Keratinocyte (primary cell): Measurements from ENCODE around the gene ING4. TPM values are rescaled to one million over a fixed set of nuclear protein-coding genes. Genes with fewer than 3 reads are reported as not detected.
A peak's percentile ranks its signal among the peaks of the same experiment; 100 is the strongest.

ENCODE experiments used
- DNase-seq: peaks from one replicate; pipeline ENCODE4 v3.0.0-alpha.2; 2011; ENCODE audit warnings: low read depth, missing footprints, low spot score
- FAIRE-seq: peaks from 2 replicates; lab custom pipeline; 2011; peaks lifted over from hg19 to GRCh38; lab: Jason Lieb, UNC
- H2AFZ ChIP-seq: 2 replicates; pipeline ENCODE4 v1.6.0; 2012; ENCODE audit warnings: low read length, control low read depth, inconsistent platforms; ENCODE audit not compliant: control insufficient read depth
- H3K27ac ChIP-seq: 2 replicates; pipeline ENCODE4 v1.5.1; 2011; ENCODE audit warnings: low read length; ENCODE audit not compliant: control insufficient read depth, insufficient read depth
- H3K27me3 ChIP-seq: 3 replicates; pipeline ENCODE4 v1.6.0; 2011; ENCODE audit warnings: low read length; ENCODE audit not compliant: control insufficient read depth, insufficient read depth; ENCODE audit errors: extremely low read depth
- H3K36me3 ChIP-seq, 2 experiments: 2 replicates in 1 of 2; 3 replicates in 1 of 2; pipeline ENCODE4 v1.5.1; 2011; ENCODE audit warnings: low read length in 2 of 2, mild to moderate bottlenecking in 1 of 2; ENCODE audit not compliant: control insufficient read depth in 2 of 2, insufficient read depth in 2 of 2; ENCODE audit errors: extremely low read depth in 1 of 2
- H3K4me1 ChIP-seq: 3 replicates; pipeline ENCODE4 v1.5.1; 2011; ENCODE audit warnings: low read length; ENCODE audit not compliant: control insufficient read depth, insufficient read depth; ENCODE audit errors: extremely low read depth
- H3K4me2 ChIP-seq: 3 replicates; pipeline ENCODE4 v1.6.0; 2011; ENCODE audit warnings: low read depth, low read length; ENCODE audit not compliant: control insufficient read depth, insufficient read depth; ENCODE audit errors: extremely low read depth
- H3K4me3 ChIP-seq, 3 experiments: fragments of 200-600 bp in 1 of 3; sonication (generic) in 1 of 3; 2 replicates in 2 of 3; 3 replicates in 1 of 3; pipeline ENCODE4 v1.5.1; 2011 to 2016; ENCODE audit warnings: low read length in 3 of 3, mild to moderate bottlenecking in 3 of 3, control low read depth in 2 of 3, inconsistent platforms in 1 of 3, low read depth in 1 of 3, mixed read lengths in 1 of 3, mixed run types in 1 of 3, moderate library complexity in 1 of 3; ENCODE audit not compliant: control insufficient read depth in 2 of 3, insufficient read depth in 2 of 3; ENCODE audit errors: extremely low read depth in 1 of 3
- H3K79me2 ChIP-seq: 2 replicates; pipeline ENCODE4 v1.6.0; 2012; ENCODE audit warnings: low read length; ENCODE audit not compliant: control insufficient read depth, insufficient read depth
- H3K9ac ChIP-seq: 3 replicates; pipeline ENCODE4 v1.6.0; 2011; ENCODE audit warnings: low read length; ENCODE audit not compliant: control insufficient read depth, insufficient read depth; ENCODE audit errors: extremely low read depth
- H3K9me1 ChIP-seq: 3 replicates; pipeline ENCODE4 v1.6.0; 2011; ENCODE audit warnings: low read length; ENCODE audit not compliant: control insufficient read depth, insufficient read depth; ENCODE audit errors: extremely low read depth
- H3K9me3 ChIP-seq: 2 replicates; pipeline ENCODE4 v1.5.1; 2012; ENCODE audit warnings: low read depth, low read length; ENCODE audit not compliant: control insufficient read depth
- H4K20me1 ChIP-seq: 3 replicates; pipeline ENCODE4 v1.6.0; 2011; ENCODE audit warnings: low read length; ENCODE audit not compliant: control insufficient read depth, insufficient read depth; ENCODE audit errors: extremely low read depth
- EZH2 ChIP-seq: IDR thresholded peaks from one replicate; pipeline ENCODE4 v1.6.1; 2012; ENCODE audit warnings: inconsistent platforms, mild to moderate bottlenecking, low read length, moderate library complexity
- dilution Hi-C: fragments of 300-500 bp; cut with MboI; formaldehyde crosslinking; loops from one replicate; pipeline ENCODE4 v1.7.0; 2020; ENCODE audit warnings: low sequenced_read_pairs; ENCODE audit not compliant: extremely low pct_ligation_motif_present
- polyA plus RNA-seq, 5 experiments: library from polyadenylated mRNA; depleted of rRNA in 3 of 5; stranded (reverse) in 3 of 5; stranded (forward) in 1 of 5; unstranded in 1 of 5; fragments of >200 nt; gene quantifications; 1 replicate in 1 of 5; 2 replicates in 3 of 5; 3 replicates in 1 of 5; pipeline versions ENCODE4 v1.2.1 to v1.2.3, GENCODE V29; 2011 to 2012; ENCODE audit warnings: missing spikeins in 2 of 5, low read depth in 1 of 5, low replicate concordance in 1 of 5
- TF ChIP-seq, protein P1 (sequence below), 3 experiments: IDR thresholded peaks in 1 of 3; conservative IDR thresholded peaks in 1 of 3; optimal IDR thresholded peaks in 1 of 3; 2 replicates in 2 of 3; 3 replicates in 1 of 3; pipeline versions ENCODE3 to v1.5.1; 2011; ENCODE audit warnings: low read length in 3 of 3, mild to moderate bottlenecking in 3 of 3, moderate library complexity in 2 of 3, control low read depth in 1 of 3, inconsistent platforms in 1 of 3; ENCODE audit not compliant: insufficient read depth in 2 of 3; ENCODE audit errors: extremely low read depth in 1 of 3

ING4 gene
- polyA plus RNA-seq, 1 donor (not counting 4 experiments of a cell fraction or from before 2014, with no cell fraction given) = 30.4 TPM

DNA sequence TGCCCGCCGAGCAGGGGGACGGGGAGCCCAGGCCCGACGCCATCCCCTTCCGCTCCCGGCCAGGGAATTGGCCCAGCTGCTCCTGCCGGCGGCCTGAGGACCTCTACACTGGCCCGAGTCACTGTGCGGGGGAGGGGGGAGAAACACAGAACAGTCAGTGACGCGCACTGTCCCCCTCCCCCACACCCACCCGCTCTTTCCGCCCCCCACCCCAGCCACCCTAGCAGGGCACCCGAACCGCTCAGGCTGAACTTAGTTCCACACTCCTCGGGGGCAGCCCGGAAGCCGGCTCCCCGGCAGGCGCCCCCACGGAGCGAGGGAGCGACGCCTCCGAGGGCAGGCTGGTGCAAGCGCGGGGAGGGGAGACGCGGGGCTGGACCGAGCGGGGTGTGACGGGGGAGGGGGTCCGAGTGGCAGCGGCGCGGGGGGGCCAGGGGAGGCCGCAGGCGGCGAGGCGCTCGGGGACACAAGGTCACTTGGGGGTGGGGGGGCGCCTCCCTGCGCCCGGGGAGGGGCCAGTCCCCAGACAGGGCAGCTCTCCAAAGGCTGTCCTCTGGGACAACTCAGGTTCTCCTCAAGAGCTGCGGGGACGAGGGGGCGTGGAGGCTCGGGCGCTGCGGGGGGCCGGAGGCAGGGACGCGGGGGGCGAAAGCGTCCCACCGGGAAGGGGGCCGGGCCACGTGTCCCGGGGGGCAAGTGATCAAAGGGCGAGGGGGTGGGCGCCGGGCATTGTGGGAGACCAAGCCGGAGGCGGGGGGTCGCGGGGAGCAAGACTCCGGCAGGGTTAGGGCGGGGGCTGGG, 56.4 kb downstream of the ING4 start:
- no peak for DNase-seq
- TF ChIP-seq, protein P1, sequence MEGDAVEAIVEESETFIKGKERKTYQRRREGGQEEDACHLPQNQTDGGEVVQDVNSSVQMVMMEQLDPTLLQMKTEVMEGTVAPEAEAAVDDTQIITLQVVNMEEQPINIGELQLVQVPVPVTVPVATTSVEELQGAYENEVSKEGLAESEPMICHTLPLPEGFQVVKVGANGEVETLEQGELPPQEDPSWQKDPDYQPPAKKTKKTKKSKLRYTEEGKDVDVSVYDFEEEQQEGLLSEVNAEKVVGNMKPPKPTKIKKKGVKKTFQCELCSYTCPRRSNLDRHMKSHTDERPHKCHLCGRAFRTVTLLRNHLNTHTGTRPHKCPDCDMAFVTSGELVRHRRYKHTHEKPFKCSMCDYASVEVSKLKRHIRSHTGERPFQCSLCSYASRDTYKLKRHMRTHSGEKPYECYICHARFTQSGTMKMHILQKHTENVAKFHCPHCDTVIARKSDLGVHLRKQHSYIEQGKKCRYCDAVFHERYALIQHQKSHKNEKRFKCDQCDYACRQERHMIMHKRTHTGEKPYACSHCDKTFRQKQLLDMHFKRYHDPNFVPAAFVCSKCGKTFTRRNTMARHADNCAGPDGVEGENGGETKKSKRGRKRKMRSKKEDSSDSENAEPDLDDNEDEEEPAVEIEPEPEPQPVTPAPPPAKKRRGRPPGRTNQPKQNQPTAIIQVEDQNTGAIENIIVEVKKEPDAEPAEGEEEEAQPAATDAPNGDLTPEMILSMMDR (optimal IDR thresholded peaks at IDR 0.05 in 1 of 3, IDR thresholded peaks at IDR 0.05 in 1 of 3, conservative IDR thresholded peaks at IDR 0.05 in 1 of 3; ENCODE audit: extremely low read depth in 1 of 3, insufficient read depth in 2 of 3, low read length in 3 of 3) = no peak
- TF ChIP-seq EZH2 = no peak
- H3K9ac ChIP-seq = peak overlapping the region; percentile 74
- H4K20me1 ChIP-seq = no peaks in the 10 kb centered on the region
- peaks cover 3% of the 10 kb centered on the region for H3K9me1 ChIP-seq
- H3K79me2 ChIP-seq = peaks cover 43% of the 10 kb centered on the region
- peak overlapping the region; percentile 21 for H2AFZ ChIP-seq
- peaks cover 33% of the 10 kb centered on the region for H3K4me1 ChIP-seq
- H3K27ac ChIP-seq = peak overlapping the region; percentile 53
- H3K9me3 ChIP-seq = no peaks in the 10 kb centered on the region
- H3K4me2 ChIP-seq = peak overlapping the region; percentile 97
- no peak for FAIRE-seq
- H3K4me3 ChIP-seq = peak overlapping the region; percentile 78 to 84 (median 78)
- H3K36me3 ChIP-seq = peaks cover 10 to 14% of the 10 kb centered on the region in 2 experiments
- H3K27me3 ChIP-seq = no peaks in the 10 kb centered on the region
- dilution Hi-C loops = no loop called here

DNA sequence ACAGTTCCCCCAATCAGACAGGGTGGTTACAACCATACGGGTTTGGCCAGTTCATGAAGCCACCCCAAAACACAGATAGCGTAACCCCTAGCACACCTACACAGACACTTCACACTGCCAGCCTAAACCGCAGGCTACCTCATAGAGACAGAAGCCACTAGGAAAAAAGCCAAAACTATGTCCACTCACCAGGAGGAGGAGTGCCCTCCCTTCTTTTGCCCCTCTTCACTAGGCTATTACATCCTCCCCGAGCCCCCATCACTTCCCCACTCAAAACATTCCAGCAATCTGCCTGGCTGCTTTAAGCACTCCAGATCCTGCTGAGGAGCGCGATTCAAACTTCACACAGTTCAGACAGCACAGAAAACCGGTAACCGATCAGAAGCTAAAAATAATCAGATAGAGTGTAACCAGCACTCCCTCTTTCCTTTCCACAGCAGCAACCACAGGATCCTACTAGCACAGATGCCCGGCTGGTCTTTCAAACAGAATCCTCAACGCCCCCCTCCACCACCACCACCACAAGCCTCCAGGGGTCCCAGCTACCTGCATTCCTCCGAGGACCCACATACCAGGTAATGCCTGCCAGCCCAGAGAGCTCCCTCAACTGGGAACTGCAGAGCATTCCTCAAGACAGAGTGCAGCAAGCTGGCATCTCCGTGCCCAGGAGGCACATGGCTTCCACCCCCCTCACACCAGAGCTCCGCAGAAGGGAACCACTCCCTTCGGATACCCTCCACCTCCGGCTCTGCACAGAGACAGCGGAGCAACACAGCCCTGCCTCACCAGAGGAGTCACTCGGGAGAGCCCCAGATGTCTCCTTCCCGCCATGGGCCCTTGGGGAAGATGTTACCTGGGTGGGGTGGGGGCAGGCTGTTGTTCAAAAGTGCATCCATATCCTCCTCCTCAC, 57.2 kb downstream of the ING4 start:
- peak; percentile 58 for FAIRE-seq
- peak overlapping the region; percentile 78 to 84 (median 78) for H3K4me3 ChIP-seq
- TF ChIP-seq, protein P1 (optimal IDR thresholded peaks at IDR 0.05 in 1 of 3, IDR thresholded peaks at IDR 0.05 in 1 of 3, conservative IDR thresholded peaks at IDR 0.05 in 1 of 3; ENCODE audit: extremely low read depth in 1 of 3, insufficient read depth in 2 of 3, low read length in 3 of 3) = peak in 1 of 3 experiments; percentile 11
- no peak for TF ChIP-seq EZH2
- peak overlapping the region; percentile 48 for H3K27ac ChIP-seq
- dilution Hi-C loops = no loop called here
- H2AFZ ChIP-seq = peak overlapping the region; percentile 21
- peaks cover 16 to 23% of the 10 kb centered on the region in 2 experiments for H3K36me3 ChIP-seq
- peak overlapping the region; percentile 74 for H3K9ac ChIP-seq
- DNase-seq = no peak
- H4K20me1 ChIP-seq = no peaks in the 10 kb centered on the region
- peak overlapping the region; percentile 97 for H3K4me2 ChIP-seq
- H3K9me3 ChIP-seq = no peaks in the 10 kb centered on the region
- H3K4me1 ChIP-seq = peaks cover 33% of the 10 kb centered on the region
- H3K79me2 ChIP-seq = peaks cover 46% of the 10 kb centered on the region
- H3K9me1 ChIP-seq = peaks cover 3% of the 10 kb centered on the region
- H3K27me3 ChIP-seq = no peaks in the 10 kb centered on the region
